ENCODE measurements around the gene KLHL15.
A peak's percentile ranks its signal among the peaks of the same experiment; 100 is the strongest.
"Not testable (repeated sequence)": the region's sequence is repeated elsewhere in the genome, so short reads cannot be mapped to it uniquely, and the experiment has no call there.

KLHL15 gene

DNA sequence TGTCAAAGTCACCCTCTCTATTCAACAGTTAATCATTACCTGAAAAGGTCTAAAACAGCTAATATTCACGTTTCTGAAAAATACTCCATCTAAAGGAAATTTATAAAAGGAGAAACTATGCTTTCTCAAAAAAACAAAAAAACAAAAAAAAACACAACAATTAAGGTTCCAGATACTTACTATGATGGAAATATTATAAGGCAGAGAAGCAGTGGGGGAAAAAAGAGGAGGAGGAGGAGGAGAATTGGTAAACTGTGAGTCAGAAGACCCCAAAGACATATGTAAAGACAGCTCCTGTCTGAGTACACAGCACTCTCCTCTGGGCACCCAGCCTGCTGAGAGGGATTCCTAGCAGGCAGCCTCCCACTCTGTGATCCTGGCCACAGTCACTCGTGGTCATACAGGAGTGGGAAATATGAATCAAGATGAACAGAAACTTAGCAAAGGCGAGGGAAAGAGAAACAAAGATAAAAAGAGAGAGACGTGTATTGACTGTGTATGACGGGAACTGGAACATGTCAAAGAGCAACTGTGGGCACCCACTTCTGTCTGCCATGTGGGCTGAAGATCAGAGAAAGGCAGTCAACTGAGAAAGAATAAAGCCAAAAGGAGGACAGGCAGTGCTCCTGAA, 12.5 kb downstream of the KLHL15 start:
- no peak for DNase-seq

DNA sequence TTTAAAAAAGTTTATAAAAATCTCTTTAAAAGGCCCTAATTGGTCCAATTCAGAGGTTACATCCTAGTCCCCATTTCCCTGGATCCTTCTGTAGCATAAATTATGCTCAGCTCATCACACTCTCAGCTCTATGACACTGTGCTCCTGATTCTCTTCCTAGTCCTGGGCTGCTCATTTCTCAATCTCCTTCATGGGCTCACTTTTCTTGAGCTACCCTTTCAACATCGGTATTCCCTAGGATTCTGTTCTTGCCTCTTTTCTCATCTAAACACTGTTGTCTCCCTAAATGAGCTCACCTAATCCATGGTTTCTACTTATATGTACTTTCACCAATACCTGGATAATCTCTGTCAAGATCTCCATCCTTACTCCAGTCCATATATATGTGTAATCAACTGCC, 14.7 kb downstream of the KLHL15 start:
- no peak for DNase-seq

- DNase-seq: no peak
Observed at GRCh38 chrX:24005867-24006266, 21.1 kb downstream of the KLHL15 start.

DNA sequence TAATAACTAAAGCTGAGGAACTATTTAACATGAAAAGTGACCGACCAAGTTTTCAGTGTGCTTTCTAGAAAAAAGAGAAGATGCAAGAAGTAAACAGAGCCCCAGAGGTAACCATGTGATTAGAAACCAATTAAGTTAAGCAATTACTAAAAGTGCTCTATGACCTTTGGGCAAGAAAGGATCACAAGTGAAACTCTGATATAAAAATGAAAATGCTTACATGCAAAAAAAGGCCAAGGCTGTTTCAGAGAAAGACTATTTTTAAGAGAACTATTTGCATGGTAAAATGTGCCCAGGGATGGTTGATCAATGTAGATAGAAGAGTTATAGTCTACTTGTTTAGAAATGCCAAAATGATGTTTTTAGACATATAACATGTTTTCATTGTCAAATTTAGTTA, 22.0 kb downstream of the KLHL15 start:
- no peak for DNase-seq

- DNase-seq: no peak
Observed at GRCh38 chrX:24002792-24003191, 24.2 kb downstream of the KLHL15 start.

DNA sequence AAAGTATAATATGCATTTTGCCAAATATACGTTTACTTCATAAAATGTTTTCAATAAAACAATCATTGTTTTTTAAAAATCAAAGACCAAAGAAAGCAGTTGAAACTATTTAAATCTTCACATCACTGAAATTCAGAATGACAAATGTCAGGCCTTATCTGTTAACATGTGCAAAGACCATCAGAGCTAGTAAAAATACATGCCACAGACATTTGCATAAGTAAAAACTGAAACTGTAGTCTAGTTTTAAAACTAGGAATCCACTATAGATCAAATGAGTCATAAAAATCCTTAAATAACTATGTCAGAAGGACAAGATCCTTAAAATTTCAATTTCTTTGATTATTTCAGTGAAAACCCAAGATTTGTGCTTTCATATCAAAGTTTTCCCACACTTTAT, 24.8 kb downstream of the KLHL15 start:
- no peak for DNase-seq

DNA sequence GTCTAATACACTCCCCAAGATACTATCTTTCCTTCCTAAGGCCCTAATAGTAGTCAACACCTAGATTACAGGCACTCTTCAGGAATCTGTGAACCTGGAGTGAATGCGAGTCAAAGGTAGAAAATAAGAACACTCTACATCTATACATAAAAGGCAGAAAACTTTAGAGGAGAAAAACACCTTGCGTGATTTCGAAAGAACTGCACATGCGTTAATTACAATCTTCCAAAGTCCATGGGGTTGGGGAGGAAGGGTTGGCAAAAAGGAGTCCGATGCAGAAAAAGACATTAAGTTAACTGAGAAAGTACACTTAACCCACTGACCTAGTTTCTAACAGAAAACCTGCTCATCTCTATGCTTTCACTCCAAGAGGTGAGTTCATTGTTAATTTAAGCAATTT, 27.3 kb downstream of the KLHL15 start:
- DNase-seq: no peak

GRCh38 chrX:23993012-23993633, 33.9 kb downstream of the KLHL15 start:
- DNase-seq: no peak

DNA sequence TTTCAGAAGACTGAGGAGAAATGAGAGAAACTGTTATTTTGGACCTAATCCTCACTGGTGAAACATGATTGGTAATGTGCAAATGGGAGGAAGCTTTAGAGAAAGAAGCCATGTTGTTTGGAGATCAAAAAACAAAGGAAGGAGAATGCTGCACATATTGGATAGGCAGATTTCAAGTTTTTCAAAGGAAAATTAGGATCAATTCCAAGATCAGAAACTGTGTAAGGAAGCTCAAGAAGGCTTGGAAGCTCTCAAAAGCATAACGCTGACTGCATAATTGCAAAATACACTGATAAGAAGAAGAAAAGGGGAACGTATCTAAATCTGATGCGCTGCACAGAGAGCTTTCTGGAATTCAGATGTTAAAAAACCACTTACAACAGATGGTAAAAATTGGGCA, 34.6 kb downstream of the KLHL15 start:
- DNase-seq: no peak

DNA sequence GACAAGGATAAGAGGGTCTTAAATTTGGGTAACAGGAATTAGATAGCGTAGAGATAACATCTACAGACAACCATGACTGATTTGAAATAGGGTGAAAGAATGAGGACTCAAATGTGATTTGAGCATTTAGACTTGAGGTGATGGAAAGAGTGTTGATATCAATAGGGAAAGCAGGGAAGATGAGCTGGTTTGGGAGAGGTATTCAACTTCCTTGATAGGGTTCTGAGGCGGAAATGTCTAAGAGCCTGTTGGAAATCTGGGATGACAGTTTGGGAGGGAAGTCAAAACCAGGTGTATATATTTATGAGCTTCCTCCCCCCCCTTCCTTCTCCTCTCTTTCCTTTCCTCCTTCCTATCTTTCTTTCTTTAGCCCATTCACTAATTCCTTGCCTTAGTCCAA, 36.5 kb downstream of the KLHL15 start:
- no peak for DNase-seq

DNA sequence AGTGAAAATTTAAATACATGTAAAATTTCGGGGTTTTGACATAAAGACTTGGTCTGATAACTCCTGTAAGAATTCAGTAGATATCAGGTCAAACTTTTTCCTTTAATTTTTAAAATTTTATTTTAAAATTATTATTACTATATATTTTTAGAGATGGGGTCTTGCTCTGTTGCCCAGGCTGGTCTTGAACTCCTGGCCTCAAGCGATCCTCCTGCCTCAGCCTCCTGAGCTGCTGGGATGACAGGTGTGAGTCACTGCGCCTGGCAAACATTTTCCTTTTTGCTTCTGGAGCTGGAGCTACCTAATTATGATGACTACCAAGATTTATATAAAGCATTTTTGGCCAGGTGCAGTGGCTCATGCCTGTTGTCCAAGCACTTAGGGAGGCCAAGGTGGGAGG, 37.3 kb downstream of the KLHL15 start:
- no peak for DNase-seq

DNA sequence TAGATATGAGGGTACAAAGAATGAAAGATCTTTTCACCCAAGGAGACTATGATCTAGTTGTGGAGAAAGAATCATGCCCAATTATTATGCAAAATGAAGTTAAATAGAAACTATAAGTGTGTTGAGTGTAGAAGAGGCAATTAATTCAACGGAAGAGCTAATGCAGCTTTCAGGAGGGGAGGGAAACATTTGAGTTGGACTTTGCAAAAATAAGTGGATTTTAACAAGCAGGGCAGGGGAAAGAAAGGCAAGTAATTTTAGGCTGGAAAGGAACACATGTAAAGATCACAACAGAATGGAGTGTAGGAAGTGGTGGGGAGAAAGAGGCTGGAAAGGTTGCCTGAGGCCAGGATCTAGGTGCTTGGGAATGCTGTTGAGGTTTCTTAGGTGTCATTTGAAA, 44.1 kb downstream of the KLHL15 start:
- no peak for DNase-seq

DNA sequence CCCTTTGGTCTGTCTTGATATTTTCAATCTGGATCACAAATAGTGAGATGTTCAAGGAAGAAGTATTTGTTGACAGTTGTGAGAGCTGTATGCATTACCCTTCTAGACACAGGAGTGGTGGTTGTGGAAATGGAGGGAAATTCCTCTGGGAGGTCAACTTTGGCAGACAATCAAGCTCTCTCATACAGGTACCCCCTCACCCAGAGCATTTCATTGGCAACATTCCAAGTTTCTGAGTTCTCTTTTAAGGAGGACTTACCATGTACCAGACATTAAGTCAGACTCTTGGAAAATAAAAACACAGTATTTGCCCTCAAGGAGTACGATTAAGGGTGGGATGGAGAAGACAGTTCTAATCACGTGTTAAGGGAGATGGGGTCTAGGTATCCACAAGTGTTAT, 45.3 kb downstream of the KLHL15 start:
- DNase-seq: no peak

- no peak for DNase-seq
Observed at GRCh38 chrX:23981222-23981621, 45.8 kb downstream of the KLHL15 start.

DNA sequence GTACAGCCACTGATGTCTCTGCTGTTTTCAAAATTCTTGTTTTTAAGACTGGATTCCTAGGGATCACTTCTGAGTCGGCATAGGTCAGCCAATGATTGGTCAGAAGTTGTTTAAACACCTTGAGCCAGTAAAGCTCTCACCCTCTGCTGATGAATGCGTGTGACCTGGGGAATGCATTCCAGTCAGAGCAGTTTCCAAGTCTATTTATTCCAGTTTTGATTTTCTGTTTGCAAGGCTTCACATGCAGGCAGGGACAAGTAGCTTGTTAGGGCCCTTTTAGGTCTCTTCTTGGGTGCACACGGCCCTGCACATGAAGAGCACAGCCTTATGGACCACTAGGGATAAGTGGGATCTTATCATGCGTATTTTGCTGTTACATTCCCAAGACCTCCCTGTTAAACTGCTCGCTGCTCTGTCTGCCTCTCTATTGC, 47.0 kb downstream of the KLHL15 start:
- DNase-seq: no peak

- peak; percentile 29 for DNase-seq
Observed at GRCh38 chrX:23978491-23978890, 48.5 kb downstream of the KLHL15 start.

GRCh38 chrX:23965630-23966029, 61.4 kb downstream of the KLHL15 start:
- not testable (repeated sequence) for DNase-seq

DNA sequence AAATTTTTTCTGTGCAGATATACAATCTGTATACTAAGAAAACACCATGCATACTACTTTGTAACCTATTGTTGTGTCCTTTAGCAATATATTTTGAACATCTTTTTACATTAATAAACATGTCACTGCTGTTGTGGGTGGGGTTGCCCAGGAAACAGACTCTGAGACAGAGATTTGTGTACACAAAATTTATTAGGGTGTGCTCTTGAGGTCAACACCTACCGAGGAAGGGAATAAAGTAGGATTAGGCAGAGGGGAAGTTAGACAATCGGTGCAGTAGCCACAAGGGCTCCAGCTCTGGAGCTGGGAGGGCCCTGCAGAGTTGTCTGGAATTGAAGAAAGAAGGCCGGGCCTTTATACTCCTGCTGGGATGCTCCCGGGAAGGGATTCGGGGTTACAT, 62.8 kb downstream of the KLHL15 start:
- DNase-seq: no peak

DNA sequence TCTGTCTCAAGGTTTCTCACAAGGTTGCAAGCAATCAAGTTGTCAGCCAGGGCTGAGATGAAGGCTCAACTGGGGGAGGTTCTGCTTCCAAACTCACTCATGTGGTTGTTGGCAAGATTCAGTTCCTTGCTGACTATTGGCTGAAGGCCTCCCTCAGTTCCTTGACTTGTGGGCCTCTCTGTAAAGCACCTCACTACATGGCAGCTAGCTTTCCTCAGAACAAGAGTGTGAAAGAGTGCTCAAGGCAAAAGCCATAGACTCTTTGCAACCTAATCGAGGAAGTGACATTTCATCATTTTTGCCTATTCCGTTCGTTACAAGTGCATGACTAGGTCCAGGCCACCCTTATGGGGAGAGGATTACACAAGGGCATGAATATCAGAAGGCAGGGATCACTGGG, 67.2 kb downstream of the KLHL15 start:
- no peak for DNase-seq

DNA sequence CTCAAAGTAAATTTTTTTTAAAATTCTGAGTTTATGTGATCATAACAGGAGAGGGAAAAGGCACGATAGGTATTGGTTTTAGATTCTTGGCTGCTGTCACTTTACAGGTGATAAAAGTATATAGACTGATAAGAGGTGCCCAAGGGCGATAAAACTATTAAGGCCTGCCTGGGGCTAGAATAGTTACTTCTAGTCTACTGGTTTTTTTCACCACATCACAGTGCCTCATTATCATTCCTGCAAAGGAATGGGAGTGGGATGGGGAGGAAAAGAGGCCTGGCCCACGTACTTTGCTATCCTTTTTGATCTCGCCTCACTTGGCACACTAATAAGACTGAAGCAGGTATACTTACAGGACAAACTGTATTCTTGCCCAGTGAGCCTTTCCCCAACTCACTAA, 72.6 kb downstream of the KLHL15 start:
- no peak for DNase-seq

- DNase-seq: no peak
Observed at GRCh38 chrX:23953908-23954269, 73.1 kb downstream of the KLHL15 start.

- no peak for DNase-seq
Observed at GRCh38 chrX:23952984-23953907, 73.7 kb downstream of the KLHL15 start.

DNA sequence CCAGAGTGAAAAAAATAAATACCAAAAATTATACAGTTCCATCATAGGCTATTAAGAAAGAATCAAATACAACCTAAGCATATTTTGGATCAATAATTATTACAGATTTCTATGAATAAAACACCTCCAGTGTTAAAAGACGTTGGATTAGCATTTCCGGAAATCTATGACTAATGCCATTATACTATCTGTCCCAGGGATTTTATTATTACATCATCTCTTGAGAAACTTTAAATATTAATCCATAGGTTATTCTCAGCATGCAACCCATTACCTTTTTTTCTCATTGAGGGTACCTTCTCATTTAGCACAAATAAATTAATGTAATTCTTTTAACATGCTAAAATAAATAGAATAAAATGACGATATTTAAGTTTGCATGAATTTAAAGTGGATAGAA, 74.6 kb downstream of the KLHL15 start:
- no peak for DNase-seq

GRCh38 chrX:23945206-23945605, 81.8 kb downstream of the KLHL15 start:
- no peak for DNase-seq

Data from left hindlimb (tissue), 1 donor.